22Rv1 (cell line): ENCODE results near the gene TSHZ1.
A peak's percentile ranks its signal among the peaks of the same experiment; 100 is the strongest.

Source experiments
- H3K27ac ChIP-seq: fragments of 450-650 bp; 2 replicates; pipeline ENCODE4 v1.5.1; 2017
- ZFX ChIP-seq: fragments of 450-650 bp; IDR thresholded peaks from 2 replicates; pipeline ENCODE4 v1.6.1; 2017; ENCODE audit warnings: antibody characterized with exemption, borderline replicate concordance
- TF ChIP-seq, protein P1 (sequence below): fragments of 450-650 bp; IDR thresholded peaks from 2 replicates; pipeline ENCODE4 v1.5.1; 2017; ENCODE audit warnings: mild to moderate bottlenecking

The TSHZ1 gene

DNA sequence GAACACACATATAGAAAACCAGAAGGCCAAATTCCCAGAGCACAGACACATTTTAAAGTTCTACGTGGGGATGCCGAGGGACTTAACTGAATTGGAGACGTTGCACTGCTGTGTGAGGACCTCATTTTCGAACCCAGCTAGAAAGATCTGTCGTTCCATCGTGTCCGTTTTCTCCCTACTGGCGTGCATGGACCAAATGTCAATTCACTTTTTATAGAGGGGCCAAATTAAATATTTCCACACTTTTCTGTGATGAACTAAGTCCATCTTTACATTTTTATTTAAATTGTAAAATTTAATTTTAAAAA, 692 bp upstream of the TSHZ1 start:
- TF ChIP-seq, protein P1, sequence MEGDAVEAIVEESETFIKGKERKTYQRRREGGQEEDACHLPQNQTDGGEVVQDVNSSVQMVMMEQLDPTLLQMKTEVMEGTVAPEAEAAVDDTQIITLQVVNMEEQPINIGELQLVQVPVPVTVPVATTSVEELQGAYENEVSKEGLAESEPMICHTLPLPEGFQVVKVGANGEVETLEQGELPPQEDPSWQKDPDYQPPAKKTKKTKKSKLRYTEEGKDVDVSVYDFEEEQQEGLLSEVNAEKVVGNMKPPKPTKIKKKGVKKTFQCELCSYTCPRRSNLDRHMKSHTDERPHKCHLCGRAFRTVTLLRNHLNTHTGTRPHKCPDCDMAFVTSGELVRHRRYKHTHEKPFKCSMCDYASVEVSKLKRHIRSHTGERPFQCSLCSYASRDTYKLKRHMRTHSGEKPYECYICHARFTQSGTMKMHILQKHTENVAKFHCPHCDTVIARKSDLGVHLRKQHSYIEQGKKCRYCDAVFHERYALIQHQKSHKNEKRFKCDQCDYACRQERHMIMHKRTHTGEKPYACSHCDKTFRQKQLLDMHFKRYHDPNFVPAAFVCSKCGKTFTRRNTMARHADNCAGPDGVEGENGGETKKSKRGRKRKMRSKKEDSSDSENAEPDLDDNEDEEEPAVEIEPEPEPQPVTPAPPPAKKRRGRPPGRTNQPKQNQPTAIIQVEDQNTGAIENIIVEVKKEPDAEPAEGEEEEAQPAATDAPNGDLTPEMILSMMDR: no peak
- no peak for TF ChIP-seq ZFX
- H3K27ac ChIP-seq: peak overlapping the region; percentile 97

DNA sequence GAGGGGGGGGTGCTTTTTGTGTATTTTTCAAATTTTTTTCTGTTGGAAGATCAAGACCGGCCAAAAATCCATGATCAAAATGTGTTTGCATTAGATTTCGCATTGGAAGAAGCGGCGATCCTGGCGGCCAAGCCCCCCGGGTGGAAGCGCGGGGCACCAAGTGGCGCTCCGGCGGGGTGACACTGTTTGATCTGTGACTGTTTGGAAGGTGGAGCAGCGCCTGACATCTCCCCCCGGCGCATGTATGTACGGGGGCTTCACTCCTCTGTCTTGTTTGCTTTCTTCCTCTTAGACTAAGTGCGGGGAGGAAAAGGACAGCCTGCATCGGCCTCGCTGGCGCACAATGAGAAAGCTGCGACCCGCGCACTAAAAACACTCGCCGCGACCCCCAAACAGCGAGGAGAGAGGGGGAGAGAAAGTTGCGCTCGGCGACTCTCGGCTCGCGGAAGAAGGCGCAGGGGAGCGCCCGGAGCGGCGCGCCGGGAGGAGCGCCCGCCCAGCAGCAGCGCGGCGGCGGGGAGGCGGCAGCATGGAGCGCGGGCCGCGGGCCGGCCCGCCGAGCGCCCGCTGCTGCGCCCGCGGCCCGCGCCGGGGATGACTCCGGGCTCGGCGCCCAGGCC, 515 bp downstream of the TSHZ1 start:
- TF ChIP-seq ZFX: no peak
- TF ChIP-seq, protein P1: no peak
- H3K27ac ChIP-seq: peak overlapping the region; percentile 97

DNA sequence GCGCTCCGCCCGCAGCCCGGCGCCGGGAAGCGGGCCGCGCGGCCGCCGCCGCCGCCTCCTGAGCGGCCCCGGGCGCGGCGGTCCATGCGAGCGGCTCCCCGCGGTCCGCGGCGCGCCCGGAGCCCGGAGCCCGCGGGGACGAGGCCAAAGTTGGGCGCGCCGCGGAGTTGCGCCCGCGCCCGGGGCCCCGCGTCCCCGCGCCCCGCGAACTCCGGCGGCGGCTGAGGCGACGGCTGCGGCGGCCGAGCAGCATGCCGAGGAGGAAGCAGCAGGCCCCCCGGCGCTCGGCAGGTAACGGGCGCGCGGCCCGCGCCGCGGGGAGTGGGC, 992 bp downstream of the TSHZ1 start:
- H3K27ac ChIP-seq: no peak overlapping the region

DNA sequence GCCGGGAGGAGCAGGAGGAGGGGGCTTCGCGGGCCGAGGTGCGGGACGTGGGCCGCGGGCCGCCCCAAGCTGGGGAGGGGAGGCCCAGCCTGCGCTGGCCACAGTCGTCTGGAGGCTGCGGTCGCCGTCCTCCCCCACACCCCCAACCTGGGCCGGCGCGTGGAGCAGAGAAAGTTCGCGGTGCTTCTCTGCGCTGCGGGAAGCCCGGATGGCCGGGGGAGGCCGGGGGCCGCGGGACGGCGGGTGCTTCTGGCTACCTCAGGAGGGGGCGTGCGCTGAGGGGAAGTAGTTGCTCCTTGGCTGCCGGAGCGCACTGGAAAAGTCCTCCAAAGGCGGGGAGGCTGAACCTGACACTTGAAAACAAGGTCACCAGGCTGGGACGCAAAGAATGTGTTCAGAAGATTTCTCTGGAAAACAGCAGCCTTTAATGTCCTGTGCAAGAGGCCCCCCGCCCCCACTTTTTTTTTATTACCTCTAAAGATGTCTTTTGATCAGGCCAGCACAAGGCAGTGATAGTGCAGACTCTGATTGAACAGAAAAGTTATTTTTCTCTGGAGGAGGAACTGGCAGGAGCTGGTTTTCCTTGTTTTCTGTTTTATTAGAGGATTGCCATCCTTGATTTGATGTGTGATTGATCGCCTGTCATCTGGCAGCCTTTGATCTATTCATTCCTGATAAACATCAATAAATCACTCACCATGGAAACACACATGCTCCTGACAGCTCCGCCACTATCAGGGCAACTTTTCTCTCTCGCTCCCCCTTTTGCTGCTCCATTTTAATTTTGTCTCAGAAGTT, 1.6 kb downstream of the TSHZ1 start:
- TF ChIP-seq, protein P1: no peak
- no peak for TF ChIP-seq ZFX
- H3K27ac ChIP-seq: no peak overlapping the region

More for the DNA sequence above, 992 bp downstream of the TSHZ1 start:
- TF ChIP-seq ZFX: no peak
- TF ChIP-seq, protein P1: no peak

DNA sequence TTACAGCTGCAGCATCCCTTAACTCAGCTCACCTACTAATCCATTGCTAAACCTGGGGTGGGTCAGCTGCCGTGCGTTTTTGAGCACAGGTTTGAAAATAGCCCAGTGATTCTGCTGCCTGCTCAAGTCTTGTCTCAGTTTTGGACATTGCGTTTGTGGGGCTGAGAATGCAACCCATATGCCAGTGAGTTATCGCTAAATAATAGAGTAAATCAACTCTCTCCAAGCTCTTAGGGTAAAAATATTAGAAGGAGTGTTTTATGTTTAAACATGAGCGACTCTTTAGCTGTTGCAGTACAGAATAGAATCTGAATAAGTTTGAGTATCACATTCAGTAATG, 2.1 kb downstream of the TSHZ1 start:
- TF ChIP-seq, protein P1: no peak
- TF ChIP-seq ZFX: no peak
- no peak overlapping the region for H3K27ac ChIP-seq

DNA sequence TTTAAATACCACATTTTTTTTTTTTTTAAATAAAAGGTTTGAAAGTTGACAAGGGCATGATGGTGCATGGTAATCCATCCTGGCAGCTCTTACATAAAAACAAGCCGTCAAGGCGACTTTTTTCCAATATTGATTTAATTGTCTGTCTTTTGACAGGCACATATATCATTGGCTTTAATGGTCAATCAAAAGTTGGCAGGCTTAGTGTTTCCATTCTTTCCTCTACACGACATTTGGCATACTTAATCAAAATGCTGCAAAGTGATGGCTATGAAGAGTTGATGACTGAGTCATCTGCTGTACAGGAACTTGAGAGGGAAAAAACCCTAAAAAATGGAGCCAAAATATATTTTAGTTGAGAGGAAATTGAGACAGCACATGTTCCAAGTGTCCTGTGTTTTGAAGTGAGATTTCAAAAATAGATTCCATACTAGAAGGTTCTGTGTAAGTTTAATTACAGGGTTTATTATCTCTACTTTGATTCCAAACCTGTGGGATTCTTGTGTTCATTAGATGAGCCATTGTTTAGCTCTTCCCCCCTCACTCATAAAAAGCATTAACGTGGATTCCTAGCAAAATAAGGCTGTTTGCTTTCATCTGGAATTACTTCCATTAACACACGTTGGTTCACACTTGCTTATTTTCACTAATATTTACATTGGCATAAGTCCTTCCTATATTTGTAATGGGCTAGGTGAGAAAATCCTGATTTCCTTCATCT, 3.2 kb downstream of the TSHZ1 start:
- H3K27ac ChIP-seq: no peak overlapping the region
- TF ChIP-seq, protein P1: no peak
- TF ChIP-seq ZFX: no peak

DNA sequence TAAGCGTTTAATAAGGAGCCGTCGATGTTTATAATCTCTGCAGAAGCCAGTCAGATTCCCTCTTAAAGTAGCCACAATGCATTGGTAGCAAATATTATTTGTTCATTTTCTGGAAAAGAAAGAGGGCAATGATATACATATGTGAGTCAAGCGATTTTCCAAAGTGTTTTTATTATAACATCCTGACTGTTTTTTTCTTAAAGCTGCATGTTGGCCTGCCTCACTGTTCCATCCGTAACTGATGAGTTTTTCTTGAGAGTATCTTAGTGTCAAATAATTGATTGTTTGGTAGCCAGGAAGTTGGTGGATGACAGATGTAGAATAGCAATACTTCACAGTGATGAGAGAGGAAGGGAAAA, 3.7 kb downstream of the TSHZ1 start:
- H3K27ac ChIP-seq: no peak overlapping the region
- TF ChIP-seq, protein P1: no peak
- no peak for TF ChIP-seq ZFX
